DMS79 (cell line): Measurements from ENCODE around the gene BLTP3B.

Experiments used
- DNase-seq: peaks from one replicate; lab custom pipeline; 2025; lab: John Stamatoyannopoulos, UW

Gene BLTP3B

GRCh38 chr12:100164153-100164704, 21.6 kb upstream of the BLTP3B start:
- no peak for DNase-seq

DNA sequence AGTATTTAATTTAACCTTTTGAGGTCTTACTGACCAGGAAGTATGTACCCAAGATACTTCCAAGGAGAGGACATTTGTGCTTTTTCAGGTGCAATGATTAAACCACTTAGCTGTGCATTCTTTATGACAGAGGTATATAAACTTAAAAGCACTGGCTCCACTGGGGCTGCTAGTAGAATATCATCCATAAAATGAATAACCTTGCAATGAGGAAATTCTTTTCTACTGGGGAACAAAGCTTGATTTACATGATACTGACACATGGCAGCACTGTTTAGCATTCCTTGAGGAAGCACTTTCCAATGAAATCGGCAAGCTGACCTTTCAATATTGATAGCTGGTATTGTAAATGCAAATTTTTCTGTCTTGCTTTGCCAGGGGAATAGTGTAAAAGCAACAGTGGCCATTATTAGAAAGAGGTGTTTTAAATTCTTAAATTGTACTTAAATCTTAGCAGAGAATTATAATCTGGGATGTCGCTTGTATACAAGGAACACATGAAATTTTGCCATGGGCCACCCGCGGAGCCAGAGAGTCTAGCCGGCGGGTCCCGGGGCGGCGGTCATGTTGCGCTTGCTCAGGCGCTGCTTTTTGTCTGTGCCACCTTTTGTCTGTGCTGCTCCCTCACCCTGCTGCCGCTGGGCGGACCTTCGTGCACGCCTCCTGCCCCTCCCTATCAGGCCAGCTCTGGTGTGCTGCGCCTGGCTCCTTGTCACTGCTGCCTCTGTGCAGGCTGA, 20.9 kb upstream of the BLTP3B start:
- DNase-seq = peak; percentile 74

- no peak for DNase-seq
These were observed 16.9 kb upstream of the BLTP3B start for GRCh38 chr12:100159391-100160104.

DNA sequence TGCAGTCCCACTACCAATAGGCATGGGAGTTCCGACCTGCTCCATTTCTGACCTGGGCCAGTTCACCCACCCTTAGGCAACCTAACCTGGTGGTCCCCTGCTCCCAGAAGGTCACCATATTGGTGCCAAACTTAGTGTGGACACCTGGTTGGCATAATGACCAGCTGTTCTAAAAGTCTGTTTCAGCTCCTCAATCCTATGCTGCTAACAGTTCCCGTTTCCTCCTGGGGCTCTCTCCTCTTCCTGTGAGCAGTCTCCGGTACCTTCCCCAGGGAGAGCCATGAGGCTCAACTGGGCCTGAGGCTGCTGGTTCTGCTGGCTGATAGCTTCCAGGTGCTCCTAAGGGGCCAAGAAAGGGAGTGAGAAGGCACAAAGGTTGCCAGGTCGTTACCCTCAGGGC, 15.9 kb upstream of the BLTP3B start:
- no peak for DNase-seq

GRCh38 chr12:100157427-100157821, 14.8 kb upstream of the BLTP3B start:
- DNase-seq = no peak

DNA sequence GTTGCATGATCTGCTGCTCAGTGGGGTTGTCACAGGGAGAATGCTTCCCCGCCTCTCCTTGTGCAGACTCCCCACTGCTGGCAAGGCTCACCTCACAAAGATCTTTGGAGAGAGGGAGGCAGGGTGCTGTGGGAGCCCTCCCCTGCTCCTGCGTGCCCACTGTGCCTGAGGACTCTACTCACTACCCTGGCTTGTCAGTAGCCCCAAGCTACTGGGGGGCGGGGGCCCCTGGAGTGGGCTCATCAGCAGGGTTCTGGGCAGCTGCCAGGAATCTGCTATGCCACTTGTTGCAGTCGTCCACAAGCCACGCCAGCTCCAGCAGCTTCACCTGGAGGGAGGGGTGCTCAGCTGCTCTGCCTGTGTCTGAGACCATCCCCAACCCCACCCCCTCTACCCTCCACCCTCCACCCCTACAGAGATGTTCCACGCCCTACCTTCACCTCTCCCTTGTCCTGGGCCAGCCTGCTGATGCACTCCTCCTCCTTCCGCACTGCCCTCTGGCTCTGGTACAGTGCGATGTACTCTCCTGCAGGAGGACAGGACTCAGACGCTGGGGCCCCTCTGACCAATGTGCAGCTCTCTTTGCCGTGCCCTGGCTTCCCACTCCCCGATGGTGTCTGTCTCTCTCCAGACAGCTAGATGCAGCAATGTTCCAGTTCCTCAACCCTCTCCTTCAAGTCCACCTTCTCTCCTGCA, 14.2 kb upstream of the BLTP3B start:
- DNase-seq = peak; percentile 8

DNA sequence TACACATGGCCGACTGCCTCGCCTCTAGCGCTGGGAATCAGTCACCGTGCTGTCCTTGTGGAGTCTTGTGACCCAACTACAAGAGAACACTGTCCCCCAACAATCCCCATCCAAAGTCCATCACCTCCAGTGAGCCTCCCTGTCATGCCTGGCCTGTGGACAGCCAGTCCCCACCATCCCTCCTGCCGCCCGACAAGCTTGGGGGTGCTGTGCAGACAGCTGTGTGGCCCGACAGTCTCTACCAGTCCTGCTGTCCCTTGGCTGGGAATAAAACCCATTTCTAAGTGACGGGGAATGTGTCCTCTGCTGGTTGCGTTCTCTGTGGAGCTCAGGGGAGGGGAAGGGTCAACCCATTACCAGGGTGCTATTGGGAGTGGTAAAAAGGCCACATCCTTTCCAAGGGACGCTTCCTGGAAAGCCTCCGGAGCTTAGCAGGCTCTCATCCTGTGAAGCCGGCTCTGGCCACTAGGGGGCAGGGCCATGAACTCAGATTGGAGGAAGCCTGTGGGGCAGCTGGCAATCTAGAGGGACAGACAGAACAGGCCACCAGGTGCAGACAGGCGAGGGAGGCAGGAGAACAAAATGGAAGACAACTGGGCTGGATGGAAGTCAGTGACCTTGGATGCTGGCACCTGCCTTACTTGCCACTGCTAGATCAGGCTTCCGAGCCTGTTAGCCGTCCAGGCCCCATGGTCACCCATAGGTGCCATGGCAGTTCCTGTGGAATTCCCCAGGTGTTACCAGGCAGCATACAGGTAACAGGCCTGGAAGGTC, 12.0 kb upstream of the BLTP3B start:
- DNase-seq = no peak

DNA sequence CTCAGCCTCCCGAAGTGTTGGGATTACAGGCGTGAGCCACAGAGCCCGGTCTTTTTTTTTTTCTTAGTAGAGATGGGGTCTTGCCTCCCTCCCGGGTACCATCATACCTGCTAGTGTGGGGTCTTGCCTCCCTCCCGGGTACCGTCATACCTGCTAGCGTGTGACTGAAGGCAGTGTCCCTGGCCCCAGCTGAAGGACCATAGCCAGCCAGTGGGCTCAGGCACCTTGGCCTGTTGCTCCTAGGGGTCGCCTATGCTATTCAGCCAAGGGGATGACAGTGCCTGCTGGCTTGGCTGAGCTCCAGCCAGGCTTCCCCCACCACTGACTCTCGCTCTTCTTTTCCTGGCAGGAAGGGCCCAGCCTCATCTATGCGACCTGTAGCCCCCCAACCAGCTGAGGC, 10.5 kb upstream of the BLTP3B start:
- no peak for DNase-seq

DNA sequence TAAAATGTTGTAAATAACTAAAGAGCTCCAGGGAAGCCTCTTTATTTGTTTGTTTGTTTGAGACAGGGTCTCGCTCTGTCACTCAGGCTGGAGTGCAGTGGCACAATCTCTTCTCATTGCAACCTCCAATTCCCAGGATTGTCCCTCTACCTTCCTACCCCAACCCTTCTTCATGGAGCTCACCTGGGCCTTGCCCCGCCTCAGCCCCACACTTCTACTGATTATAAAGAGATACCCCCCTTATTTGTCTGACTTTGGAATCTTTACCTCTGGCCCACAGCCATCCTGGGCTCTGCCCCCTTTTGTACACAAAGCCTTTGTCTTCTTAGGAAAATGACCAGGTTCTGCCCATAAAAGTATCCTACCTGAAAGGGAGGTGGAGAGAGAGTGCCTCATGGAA, 9.1 kb upstream of the BLTP3B start:
- DNase-seq = no peak

- DNase-seq = no peak
These were observed 3.6 kb upstream of the BLTP3B start for GRCh38 chr12:100146252-100146651.

DNA sequence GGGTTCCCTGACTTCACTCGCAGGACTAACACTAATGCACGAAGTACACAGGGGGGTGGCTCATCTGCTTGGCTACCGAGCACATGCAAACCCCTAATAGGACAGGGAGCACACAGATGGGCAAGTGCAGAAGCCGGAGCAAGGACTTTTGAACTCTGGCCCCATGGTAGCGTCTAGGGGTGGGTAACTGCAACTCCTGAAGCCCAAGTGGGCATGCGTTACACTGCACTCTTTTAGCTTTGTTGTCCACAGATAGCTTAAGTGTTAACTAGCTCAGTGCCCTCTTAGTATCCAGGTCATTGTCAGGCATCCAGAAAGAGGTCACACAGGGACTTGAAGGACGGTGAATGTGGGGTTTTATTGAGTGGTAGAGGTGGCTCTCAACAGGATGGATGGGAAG, 3.0 kb upstream of the BLTP3B start:
- no peak for DNase-seq

DNA sequence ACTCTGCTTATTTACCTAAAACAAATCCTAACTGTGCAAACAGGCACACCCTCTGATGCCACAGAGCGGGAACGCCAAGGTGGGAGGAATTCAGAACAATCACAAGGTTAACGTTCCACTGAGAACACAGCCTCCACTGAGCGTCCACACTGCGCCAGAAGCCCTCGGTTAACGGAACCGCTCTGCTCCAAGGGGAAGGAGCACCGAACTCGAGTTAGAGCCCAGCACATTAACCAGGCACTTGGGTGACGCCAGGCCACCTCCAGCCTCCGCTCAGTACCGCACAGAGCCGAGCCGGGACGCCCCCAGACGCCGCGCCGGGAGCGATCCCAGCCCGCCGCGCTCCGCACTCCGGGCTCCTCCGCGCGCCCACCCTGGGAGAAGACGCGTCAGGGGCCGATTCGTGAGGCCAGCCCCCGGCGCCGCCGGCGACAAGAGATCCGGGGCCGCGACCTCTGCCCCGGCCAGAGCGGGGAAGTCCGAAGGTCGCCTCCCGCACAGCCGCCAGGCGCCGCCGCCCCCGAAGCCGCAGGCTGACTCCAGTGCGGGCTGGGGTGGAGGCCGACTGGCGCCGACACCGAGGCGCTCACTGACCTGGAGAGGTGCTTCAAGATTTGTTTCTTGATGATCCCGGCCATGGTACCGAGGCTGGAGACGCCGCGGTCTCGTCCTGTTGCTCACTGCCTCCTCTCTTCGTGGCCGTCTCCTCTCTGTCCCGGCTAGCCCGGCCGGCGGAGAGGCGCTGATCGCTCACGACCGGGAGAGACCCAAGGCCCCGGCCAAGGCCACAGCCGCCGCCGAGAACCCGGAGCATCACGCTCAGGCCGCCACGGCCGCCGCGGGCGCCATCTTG, 450 bp downstream of the BLTP3B start:
- peak; percentile 14 for DNase-seq

DNA sequence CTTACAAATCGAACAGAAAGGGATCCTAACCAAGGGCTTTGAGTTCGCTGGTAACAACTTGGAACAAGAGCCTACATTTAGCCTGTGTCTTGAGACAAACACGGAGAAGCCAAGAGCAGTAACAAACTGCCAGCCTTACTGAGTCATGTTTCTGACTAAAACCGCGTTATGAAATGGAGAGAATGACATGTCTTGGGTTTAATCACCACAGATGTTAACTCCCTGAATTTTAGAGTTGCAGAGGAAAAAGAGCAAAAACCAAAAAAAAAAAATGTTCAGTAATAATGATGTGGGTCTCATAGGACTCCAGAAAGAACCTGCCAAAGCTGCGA, 1.0 kb downstream of the BLTP3B start:
- DNase-seq = peak; percentile 14

DNA sequence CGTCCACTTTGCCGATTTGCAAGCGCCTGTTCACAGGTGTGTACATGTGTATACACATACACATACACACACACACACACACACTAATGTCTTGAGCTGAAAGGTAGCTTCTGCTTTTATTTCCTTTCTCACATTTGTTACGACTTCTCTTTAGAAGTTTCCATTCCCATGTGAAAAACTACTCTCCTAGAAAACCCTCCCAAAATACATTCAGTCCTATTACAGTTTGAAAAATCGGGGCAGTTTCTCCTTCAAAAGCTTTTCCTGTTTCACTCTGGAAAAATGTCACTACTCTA, 3.9 kb downstream of the BLTP3B start:
- DNase-seq = no peak

- no peak for DNase-seq
These were observed 4.4 kb downstream of the BLTP3B start for GRCh38 chr12:100138048-100138802.

- DNase-seq = no peak
These were observed 9.5 kb downstream of the BLTP3B start for GRCh38 chr12:100133200-100133599.

DNA sequence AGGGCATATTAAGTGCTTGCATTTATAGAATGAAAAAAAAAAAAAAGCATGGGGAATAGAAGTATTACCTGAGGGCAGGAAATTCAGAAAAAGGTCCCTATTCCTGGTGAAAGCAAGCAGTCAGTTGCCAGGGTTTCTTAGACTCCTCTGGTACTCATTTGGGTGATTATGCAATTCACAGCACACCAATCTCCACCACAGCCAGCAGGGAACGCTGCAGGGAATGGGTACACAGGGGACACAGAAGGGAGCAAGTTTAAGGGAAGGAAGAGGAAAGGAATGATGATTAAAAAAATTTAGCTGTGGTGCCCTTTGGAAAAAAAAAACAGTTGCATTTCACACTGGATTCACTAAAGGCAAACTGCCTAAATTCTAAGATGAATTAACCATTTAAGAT, 14.2 kb downstream of the BLTP3B start:
- DNase-seq = no peak

GRCh38 chr12:100127766-100128511, 14.7 kb downstream of the BLTP3B start:
- no peak for DNase-seq

DNA sequence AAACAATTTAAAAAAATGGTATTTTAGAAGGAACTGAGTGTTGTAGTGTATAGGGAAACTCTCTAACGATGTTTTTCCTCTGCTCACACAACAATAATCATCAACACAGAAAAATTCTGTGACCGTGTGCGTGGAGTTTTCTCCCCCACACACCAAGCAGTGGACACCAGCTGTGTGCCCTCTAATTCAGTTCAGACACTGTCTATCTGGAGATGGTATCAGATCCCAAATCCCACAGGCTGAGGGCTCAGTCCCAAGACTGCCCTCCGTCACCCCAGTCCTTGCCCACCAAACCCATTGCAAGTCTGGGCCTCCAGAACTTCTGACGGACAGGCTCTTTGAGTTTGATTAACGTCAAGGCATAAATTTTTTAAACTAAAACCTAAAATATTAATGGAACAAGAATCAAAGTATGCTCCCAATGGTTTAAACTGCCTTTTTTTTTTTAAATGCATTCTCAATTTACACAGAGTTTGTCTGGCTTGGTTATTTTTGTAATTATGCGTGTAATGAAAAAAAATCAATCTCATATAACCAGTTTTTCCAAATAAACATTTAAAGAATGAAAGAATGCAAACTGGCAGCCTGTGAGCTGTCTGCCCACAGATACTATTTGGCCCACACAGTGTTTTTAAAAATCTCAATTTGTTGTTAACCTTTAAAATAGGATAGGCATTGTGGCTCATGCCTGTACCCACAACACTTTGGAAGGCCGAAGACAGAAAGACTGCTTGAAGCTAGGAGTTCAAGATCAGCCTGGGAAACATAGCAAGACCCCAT, 19.2 kb downstream of the BLTP3B start:
- DNase-seq = no peak
